ENCODE data around the gene RAB4A. TPM values are rescaled to one million over a fixed set of nuclear protein-coding genes. Genes with fewer than 3 reads are reported as not detected.

RAB4A gene
- total RNA-seq, 1 donor from 2014 or later, result 63.0 TPM

- Mint-ChIP-seq H3K9me3 (ENCODE audit: unreplicated experiment) (peaks cover 3% of the 10 kb centered on the region), H3K27ac (ENCODE audit: unreplicated experiment) (no peak overlapping the region)
These were observed 4.6 kb upstream of the RAB4A start for GRCh38 chr1:229266274-229266673.

GRCh38 chr1:229266832-229267500 is 3.9 kb upstream of the RAB4A start:
- H3K9me3 Mint-ChIP-seq (ENCODE audit: unreplicated experiment), result peaks cover 6% of the 10 kb centered on the region
- no peak for DNase-seq
- peaks cover 4% of the 10 kb centered on the region for H3K36me3 Mint-ChIP-seq (ENCODE audit: unreplicated experiment)
- H3K4me1 Mint-ChIP-seq (ENCODE audit: low read depth, unreplicated experiment), result peaks cover under 1% of the 10 kb centered on the region
- peaks cover 9% of the 10 kb centered on the region for H3K27me3 Mint-ChIP-seq (ENCODE audit: unreplicated experiment)
- TF ChIP-seq CTCF (IDR thresholded peaks at IDR 0.05; ENCODE audit: partially characterized antibody, unreplicated experiment), result no peak
- no peak overlapping the region for H3K4me3 Mint-ChIP-seq (ENCODE audit: unreplicated experiment)
- no peak overlapping the region for H3K27ac Mint-ChIP-seq (ENCODE audit: unreplicated experiment)

More at GRCh38 chr1:229266274-229266673, 4.6 kb upstream of the RAB4A start:
- peaks cover 4% of the 10 kb centered on the region for H3K27me3 Mint-ChIP-seq (ENCODE audit: unreplicated experiment)
- no peak for DNase-seq
- peaks cover 4% of the 10 kb centered on the region for H3K36me3 Mint-ChIP-seq (ENCODE audit: unreplicated experiment)
- H3K4me1 Mint-ChIP-seq (ENCODE audit: low read depth, unreplicated experiment), result no peaks in the 10 kb centered on the region
- no peak for TF ChIP-seq CTCF (IDR thresholded peaks at IDR 0.05; ENCODE audit: partially characterized antibody, unreplicated experiment)
- no peak overlapping the region for H3K4me3 Mint-ChIP-seq (ENCODE audit: unreplicated experiment)

- H3K27me3 Mint-ChIP-seq (ENCODE audit: unreplicated experiment), result peaks cover 9% of the 10 kb centered on the region
- H3K9me3 Mint-ChIP-seq (ENCODE audit: unreplicated experiment), result peaks cover 7% of the 10 kb centered on the region
- no peak overlapping the region for H3K27ac Mint-ChIP-seq (ENCODE audit: unreplicated experiment)
- H3K36me3 Mint-ChIP-seq (ENCODE audit: unreplicated experiment), result peaks cover 4% of the 10 kb centered on the region
- DNase-seq, result no peak
- H3K4me3 Mint-ChIP-seq (ENCODE audit: unreplicated experiment), result no peak overlapping the region
- peaks cover 11% of the 10 kb centered on the region for H3K4me1 Mint-ChIP-seq (ENCODE audit: low read depth, unreplicated experiment)
- TF ChIP-seq CTCF (IDR thresholded peaks at IDR 0.05; ENCODE audit: partially characterized antibody, unreplicated experiment), result no peak
These were observed 2.4 kb upstream of the RAB4A start for GRCh38 chr1:229268505-229268904.

- Mint-ChIP-seq H3K27ac (ENCODE audit: unreplicated experiment) (peak overlapping the region; percentile 94), H3K4me1 (ENCODE audit: low read depth, unreplicated experiment) (peaks cover 17% of the 10 kb centered on the region), H3K27me3 (ENCODE audit: unreplicated experiment) (peaks cover 9% of the 10 kb centered on the region), H3K4me3 (ENCODE audit: unreplicated experiment) (peak overlapping the region; percentile 99), H3K9me3 (ENCODE audit: unreplicated experiment) (peaks cover 5% of the 10 kb centered on the region), H3K36me3 (ENCODE audit: unreplicated experiment) (peaks cover 4% of the 10 kb centered on the region)
- DNase-seq, result no peak
- TF ChIP-seq CTCF (IDR thresholded peaks at IDR 0.05; ENCODE audit: partially characterized antibody, unreplicated experiment), result no peak
These were observed 693 bp downstream of the RAB4A start for GRCh38 chr1:229271448-229272159.

Data from glutamatergic neuron (in vitro differentiated cells).